H1 (cell line): ENCODE results near the gene WNK2. TPM values are rescaled to one million over a fixed set of nuclear protein-coding genes. Genes with fewer than 3 reads are reported as not detected.

Experiments used
- CTCF ChIA-PET: fragments of 300-600 bp; sonication (Branson Sonifier 250); formaldehyde crosslinking; loops from one replicate; lab custom pipeline; 2021; ENCODE audit not compliant: partially characterized antibody; lab: Charles Lee
- POLR2A ChIA-PET: fragments of 300-600 bp; sonication (Branson Sonifier 250); formaldehyde crosslinking; loops from one replicate; lab custom pipeline; 2021; ENCODE audit warnings: inconsistent platforms; ENCODE audit not compliant: partially characterized antibody; lab: Charles Lee
- DNase-seq, 2 experiments: peaks; one replicate each; pipeline versions ENCODE4 v3.0.0 to v3.0.0-alpha.2; 2010 to 2022; ENCODE audit warnings: low spot score in 2 of 2, low read depth in 1 of 2, mixed read lengths in 1 of 2
- FAIRE-seq: peaks from 2 replicates; lab custom pipeline; 2011; peaks lifted over from hg19 to GRCh38; lab: Jason Lieb, UNC
- H2AFZ ChIP-seq: 2 replicates; pipeline ENCODE4 v1.8.1; 2012; ENCODE audit warnings: low read length, inconsistent platforms
- H2AK5ac ChIP-seq: 2 replicates; pipeline ENCODE4 v1.6.1; 2013; ENCODE audit warnings: low read depth, low read length
- H2BK120ac ChIP-seq: replicated peaks from 2 replicates; pipeline ENCODE3; 2013; ENCODE audit warnings: low read depth, low read length, inconsistent platforms
- H2BK12ac ChIP-seq: 2 replicates; pipeline ENCODE4 v1.6.1; 2013; ENCODE audit warnings: low read depth, low read length
- H2BK15ac ChIP-seq: 2 replicates; pipeline ENCODE4 v1.6.1; 2013; ENCODE audit warnings: low read length
- H2BK20ac ChIP-seq: 2 replicates; pipeline ENCODE4 v1.6.1; 2013; ENCODE audit warnings: low read length
- H2BK5ac ChIP-seq: 2 replicates; pipeline ENCODE4 v1.6.1; 2013; ENCODE audit warnings: low read depth, low read length
- H3K14ac ChIP-seq: 2 replicates; pipeline ENCODE4 v1.6.1; 2013; ENCODE audit warnings: inconsistent platforms; ENCODE audit not compliant: insufficient read length
- H3K18ac ChIP-seq: 2 replicates; pipeline ENCODE4 v1.6.1; 2013; ENCODE audit warnings: low read length; ENCODE audit errors: extremely low read depth
- H3K23ac ChIP-seq: 2 replicates; pipeline ENCODE4 v1.6.1; 2013; ENCODE audit warnings: inconsistent platforms; ENCODE audit not compliant: insufficient read length
- H3K23me2 ChIP-seq: 2 replicates; pipeline ENCODE4 v1.6.1; 2013; ENCODE audit warnings: low read depth, low read length
- H3K27ac ChIP-seq: 2 replicates; pipeline ENCODE4 v1.6.1; 2011; ENCODE audit warnings: low read depth, low read length, inconsistent platforms
- H3K27me3 ChIP-seq, 4 experiments: replicated peaks in 1 of 4; 1 replicate in 1 of 4; 2 replicates in 3 of 4; pipeline versions ENCODE4 v1.6.1 to v1.8.1; 2011 to 2013; ENCODE audit warnings: low read length in 3 of 4, mild to moderate bottlenecking in 3 of 4, inconsistent platforms in 2 of 4, mixed read lengths in 2 of 4, moderate library complexity in 1 of 4; ENCODE audit not compliant: control insufficient read depth in 3 of 4, insufficient read depth in 3 of 4; ENCODE audit errors: extremely low read depth in 1 of 4
- H3K36me3 ChIP-seq, 4 experiments: 2 replicates each; pipeline versions ENCODE4 v1.6.1 to v1.8.1; 2011 to 2013; ENCODE audit warnings: mild to moderate bottlenecking in 4 of 4, low read length in 3 of 4, moderate library complexity in 2 of 4, control low read depth in 1 of 4, inconsistent platforms in 1 of 4; ENCODE audit not compliant: insufficient read depth in 4 of 4, control insufficient read depth in 2 of 4
- H3K4ac ChIP-seq: replicated peaks from 2 replicates; pipeline ENCODE3; 2013; ENCODE audit warnings: low read length, low read depth, mixed read lengths, inconsistent platforms; ENCODE audit not compliant: insufficient read length
- H3K4me1 ChIP-seq, 4 experiments: replicated peaks in 1 of 4; 1 replicate in 1 of 4; 2 replicates in 3 of 4; pipeline versions ENCODE4 v1.6.1 to v1.8.1; 2011 to 2013; ENCODE audit warnings: low read length in 3 of 4, inconsistent platforms in 2 of 4, mixed read lengths in 1 of 4; ENCODE audit not compliant: insufficient read depth in 4 of 4, control insufficient read depth in 3 of 4
- H3K4me2 ChIP-seq, 2 experiments: 2 replicates each; pipeline versions ENCODE4 v1.6.1 to v1.8.1; 2011 to 2013; ENCODE audit warnings: low read depth in 2 of 2, low read length in 2 of 2, control low read depth in 1 of 2, inconsistent platforms in 1 of 2, mild to moderate bottlenecking in 1 of 2; ENCODE audit not compliant: insufficient read depth in 1 of 2
- H3K4me3 ChIP-seq, 4 experiments: fragments of 200-600, 300-600 bp in 1 of 4; sonication (generic), shearing (Covaris generic), sonication (Bioruptor Twin) in 1 of 4; 2 replicates each; pipeline versions ENCODE4 v1.5.1 to v1.8.1; 2011 to 2016; ENCODE audit warnings: low read length in 4 of 4, low read depth in 3 of 4, control low read depth in 2 of 4, inconsistent platforms in 2 of 4, mild to moderate bottlenecking in 2 of 4, mixed read lengths in 1 of 4, moderate library complexity in 1 of 4; ENCODE audit not compliant: insufficient read depth in 2 of 4; ENCODE audit errors: extremely low read depth in 1 of 4
- H3K56ac ChIP-seq: replicated peaks from 2 replicates; pipeline ENCODE3; 2013; ENCODE audit warnings: low read depth, mild to moderate bottlenecking, mixed read lengths, low read length, inconsistent platforms; ENCODE audit not compliant: insufficient read length
- H3K79me1 ChIP-seq: 2 replicates; pipeline ENCODE4 v1.6.1; 2013; ENCODE audit warnings: low read depth, low read length, control low read depth
- H3K79me2 ChIP-seq, 2 experiments: 2 replicates each; pipeline versions ENCODE4 v1.6.1 to v1.8.1; 2012 to 2013; ENCODE audit warnings: low read length in 2 of 2, mild to moderate bottlenecking in 2 of 2, inconsistent platforms in 1 of 2; ENCODE audit not compliant: insufficient read depth in 2 of 2, control insufficient read depth in 1 of 2
- H3K9ac ChIP-seq, 4 experiments: replicated peaks in 1 of 4; 1 replicate in 1 of 4; 2 replicates in 3 of 4; pipeline versions ENCODE4 v1.6.1 to v1.8.1; 2011 to 2013; ENCODE audit warnings: low read depth in 3 of 4, low read length in 3 of 4, control low read depth in 2 of 4, mild to moderate bottlenecking in 2 of 4, moderate library complexity in 2 of 4, inconsistent platforms in 1 of 4; ENCODE audit errors: extremely low read depth in 1 of 4
- H3K9me3 ChIP-seq, 2 experiments: 2 replicates each; pipeline versions ENCODE4 v1.6.1 to v1.8.1; 2012 to 2013; ENCODE audit warnings: mild to moderate bottlenecking in 2 of 2, moderate library complexity in 2 of 2, control low read depth in 1 of 2, inconsistent platforms in 1 of 2, low read depth in 1 of 2, low read length in 1 of 2, mixed read lengths in 1 of 2; ENCODE audit not compliant: insufficient read depth in 2 of 2
- H4K20me1 ChIP-seq, 2 experiments: replicated peaks in 1 of 2; 2 replicates each; pipeline versions ENCODE3 to v1.8.1; 2011 to 2013; ENCODE audit warnings: inconsistent platforms in 2 of 2, low read length in 2 of 2, mild to moderate bottlenecking in 1 of 2; ENCODE audit not compliant: insufficient read depth in 2 of 2, control insufficient read depth in 1 of 2
- H4K5ac ChIP-seq: 2 replicates; pipeline ENCODE4 v1.6.1; 2013; ENCODE audit warnings: low read length, low read depth, mixed read lengths, inconsistent platforms; ENCODE audit not compliant: insufficient read length
- H4K8ac ChIP-seq: 2 replicates; pipeline ENCODE4 v1.8.0; 2013; ENCODE audit warnings: mild to moderate bottlenecking, moderate library complexity, low read length, inconsistent platforms; ENCODE audit not compliant: insufficient read depth; ENCODE audit errors: extremely low read depth
- H4K91ac ChIP-seq: replicated peaks from 2 replicates; pipeline ENCODE3; 2013; ENCODE audit warnings: low read length, mixed read lengths, inconsistent platforms; ENCODE audit not compliant: insufficient read length
- BCL11A ChIP-seq, 2 experiments: IDR thresholded peaks; one replicate each; pipeline ENCODE4 v1.6.1; 2011; ENCODE audit warnings: low read depth in 2 of 2, low read length in 2 of 2, mild to moderate bottlenecking in 2 of 2
- CBX8 ChIP-seq: fragments of 300-800, 300-1000 bp; sonication (generic); IDR thresholded peaks from 2 replicates; pipeline ENCODE4 v1.7.1; 2016; ENCODE audit warnings: low read depth, low read length, borderline replicate concordance
- CEBPB ChIP-seq: IDR thresholded peaks from 2 replicates; pipeline ENCODE4 v1.6.1; 2012; ENCODE audit warnings: low read depth, low read length
- CHD2 ChIP-seq: IDR thresholded peaks from 2 replicates; pipeline ENCODE4 v1.6.1; 2012; ENCODE audit warnings: low read length, improper control_type of control experiment
- CREB1 ChIP-seq: IDR thresholded peaks from 2 replicates; pipeline ENCODE4 v1.6.1; 2012; ENCODE audit warnings: inconsistent platforms
- EGR1 ChIP-seq: IDR thresholded peaks from 2 replicates; pipeline ENCODE4 v1.6.1; 2011; ENCODE audit warnings: low read depth, low read length, borderline replicate concordance
- EP300 ChIP-seq, 2 experiments: IDR thresholded peaks; 1 replicate in 1 of 2; 2 replicates in 1 of 2; pipeline ENCODE4 v1.6.1; 2011 to 2012; ENCODE audit warnings: low read depth in 2 of 2, low read length in 2 of 2, mild to moderate bottlenecking in 2 of 2, borderline replicate concordance in 1 of 2, inconsistent platforms in 1 of 2, moderate library complexity in 1 of 2
- EZH2 ChIP-seq: fragments of 200-600 bp; sonication (generic); IDR thresholded peaks from 2 replicates; pipeline ENCODE4 v1.7.1; 2012; ENCODE audit warnings: low read depth, mild to moderate bottlenecking, moderate library complexity, low read length, inconsistent platforms; ENCODE audit not compliant: severe bottlenecking
- GABPA ChIP-seq: IDR thresholded peaks from 2 replicates; pipeline ENCODE4 v1.6.1; 2011; ENCODE audit warnings: mild to moderate bottlenecking, low read length, moderate library complexity, borderline replicate concordance; ENCODE audit not compliant: insufficient read depth
- HDAC2 ChIP-seq, 2 experiments: fragments of 300-600 bp in 1 of 2; sonication (generic) in 1 of 2; IDR thresholded peaks; 2 replicates each; pipeline ENCODE4 v1.6.1; 2011 to 2012; ENCODE audit warnings: low read depth in 2 of 2, low read length in 2 of 2, mild to moderate bottlenecking in 2 of 2, moderate library complexity in 2 of 2, borderline replicate concordance in 1 of 2, inconsistent platforms in 1 of 2
- MAX ChIP-seq: IDR thresholded peaks from 2 replicates; pipeline ENCODE4 v1.6.1; 2012; ENCODE audit warnings: inconsistent platforms
- RNF2 ChIP-seq: fragments of 200-900, 300-1000 bp; sonication (generic); IDR thresholded peaks from 2 replicates; pipeline ENCODE4 v1.7.1; 2016; ENCODE audit warnings: borderline replicate concordance, low read depth, mild to moderate bottlenecking, antibody characterized with exemption, low read length; ENCODE audit not compliant: poor library complexity, severe bottlenecking; ENCODE audit errors: missing control alignments
- RXRA ChIP-seq: IDR thresholded peaks from 2 replicates; pipeline ENCODE4 v1.6.1; 2011; ENCODE audit warnings: low read depth, mild to moderate bottlenecking, low read length, moderate library complexity; ENCODE audit not compliant: insufficient read depth
- SP4 ChIP-seq: IDR thresholded peaks from 2 replicates; pipeline ENCODE4 v1.6.1; 2012; ENCODE audit warnings: low read length, inconsistent platforms
- WGBS, 2 experiments: shearing (Covaris generic) in 1 of 2; methylation state at CpG; one replicate each; pipeline versions ENCODE4 v1.1.6 to v1.1.7; 2013 to 2015; ENCODE audit warnings: low lambda C conversion rate in 2 of 2, mixed read lengths in 2 of 2, inconsistent platforms in 1 of 2, low coverage in 1 of 2, missing lambda C conversion rate in 1 of 2; ENCODE audit not compliant: insufficient replicate concordance in 2 of 2, insufficient coverage in 1 of 2, insufficient read length in 1 of 2; ENCODE audit errors: extremely low coverage in 1 of 2, missing lambda C conversion rate in 1 of 2; 5-methylcytosine and 5-hydroxymethylcytosine counted together
- polyA plus RNA-seq, 7 experiments: library from polyadenylated mRNA; depleted of rRNA in 3 of 7; stranded (reverse) in 5 of 7; unstranded in 2 of 7; fragments of >200 nt in 5 of 7; fragments of 200-250 nt in 2 of 7; gene quantifications; 1 replicate in 5 of 7; 2 replicates in 1 of 7; 4 replicates in 1 of 7; pipeline versions ENCODE4 v1.2.1 to v1.2.3, GENCODE V29; 2011 to 2013; ENCODE audit warnings: missing spikeins in 2 of 7, mixed read lengths in 2 of 7
- total RNA-seq: library from RNA; stranded (reverse); fragmentation: NEBNext Ultra II Directional; extraction: Animal tissue kit (Norgen Biotek cat#: 25700); gene quantifications from 2 replicates; pipeline ENCODE4 v1.2.1, GENCODE V29; 2021

Gene WNK2
- total and polyA plus RNA-seq, 2 of the 8 experiments (the other 6 are each of a cell fraction or from before 2014, with no cell fraction given), result 12.0 to 87.2 TPM

GRCh38 chr9:93258419-93258817 is 74.5 kb downstream of the WNK2 start:
- Histone ChIP-seq H4K91ac (no peak overlapping the region), H3K23me2 (no peaks in the 10 kb centered on the region), H3K18ac (no peak overlapping the region), H3K4me3 (no peak overlapping the region), H3K23ac (no peak overlapping the region), H3K36me3 (peaks cover 0 to 6% (median 2%) of the 10 kb centered on the region in 4 experiments; a peak in 7 of 8 replicates), H2BK120ac (no peak overlapping the region), H3K27ac (no peak overlapping the region), H2BK15ac (no peak overlapping the region), H3K79me1 (no peaks in the 10 kb centered on the region), H3K56ac (no peak overlapping the region), H3K4me1 (no peaks in the 10 kb centered on the region), H2AFZ (no peak overlapping the region), H3K14ac (no peak overlapping the region), H3K79me2 (no peaks in the 10 kb centered on the region), H3K4me2 (no peak overlapping the region), H2BK12ac (no peak overlapping the region), H3K9ac (no peak overlapping the region), H3K4ac (no peak overlapping the region), H2BK5ac (no peak overlapping the region), H2BK20ac (no peak overlapping the region), H4K20me1 (peaks cover 0 to 15% of the 10 kb centered on the region in 2 experiments), H3K9me3 (no peaks in the 10 kb centered on the region), H4K5ac (no peak overlapping the region), H3K27me3 (no peaks in the 10 kb centered on the region), H2AK5ac (no peak overlapping the region), H4K8ac (no peak overlapping the region)
- DNase-seq (no peak), FAIRE-seq (no peak)
- ChIA-PET CTCF (interaction anchor here (1.2 kb wide), 1 partner anchor 27 kb away, joined by 3 read pairs; no protein-coding TSS in a partner anchor), POLR2A (no interaction called here)
- WGBS, 2 experiments, result 98% methylated on average over 4 of the region's 4 CpGs; no CpG with 5 or more reads in 1 of the 2 experiments
- TF ChIP-seq MAX (no peak), RNF2 (no peak), EP300 (IDR thresholded peaks at IDR 0.05; ENCODE audit: borderline replicate concordance in 1 of 2, low read depth in 2 of 2, low read length in 2 of 2) (no peak), CBX8 (no peak), GABPA (no peak), CHD2 (no peak), EZH2 (no peak), BCL11A (IDR thresholded peaks at IDR 0.05; ENCODE audit: low read depth in 2 of 2, low read length in 2 of 2) (no peak), SP4 (no peak), HDAC2 (IDR thresholded peaks at IDR 0.05; ENCODE audit: borderline replicate concordance in 1 of 2, low read depth in 2 of 2, low read length in 2 of 2) (no peak), CREB1 (no peak), RXRA (no peak), CEBPB (no peak), EGR1 (no peak)
